ENCODE results near the gene TRIM33.

- TF ChIP-seq, protein P1, sequence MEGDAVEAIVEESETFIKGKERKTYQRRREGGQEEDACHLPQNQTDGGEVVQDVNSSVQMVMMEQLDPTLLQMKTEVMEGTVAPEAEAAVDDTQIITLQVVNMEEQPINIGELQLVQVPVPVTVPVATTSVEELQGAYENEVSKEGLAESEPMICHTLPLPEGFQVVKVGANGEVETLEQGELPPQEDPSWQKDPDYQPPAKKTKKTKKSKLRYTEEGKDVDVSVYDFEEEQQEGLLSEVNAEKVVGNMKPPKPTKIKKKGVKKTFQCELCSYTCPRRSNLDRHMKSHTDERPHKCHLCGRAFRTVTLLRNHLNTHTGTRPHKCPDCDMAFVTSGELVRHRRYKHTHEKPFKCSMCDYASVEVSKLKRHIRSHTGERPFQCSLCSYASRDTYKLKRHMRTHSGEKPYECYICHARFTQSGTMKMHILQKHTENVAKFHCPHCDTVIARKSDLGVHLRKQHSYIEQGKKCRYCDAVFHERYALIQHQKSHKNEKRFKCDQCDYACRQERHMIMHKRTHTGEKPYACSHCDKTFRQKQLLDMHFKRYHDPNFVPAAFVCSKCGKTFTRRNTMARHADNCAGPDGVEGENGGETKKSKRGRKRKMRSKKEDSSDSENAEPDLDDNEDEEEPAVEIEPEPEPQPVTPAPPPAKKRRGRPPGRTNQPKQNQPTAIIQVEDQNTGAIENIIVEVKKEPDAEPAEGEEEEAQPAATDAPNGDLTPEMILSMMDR (IDR thresholded peaks at IDR 0.05): no peak
- no peak for TF ChIP-seq POLR2A (IDR thresholded peaks at IDR 0.05)
Measured at GRCh38 chr1:114554577-114554976, 43.6 kb upstream of the TRIM33 start.

Measured in body of pancreas (tissue), 4 donors.